HG02973 (cell line): ENCODE data around the gene YOD1.
A peak's percentile ranks its signal among the peaks of the same experiment; 100 is the strongest.
"Not testable (repeated sequence)": the region's sequence is repeated elsewhere in the genome, so short reads cannot be mapped to it uniquely, and the experiment has no call there.

Experiments
- ATAC-seq: cut with Tn5 transposase; IDR thresholded peaks from one replicate; pipeline ENCODE4 v1.9.1; 2021; ENCODE audit warnings: moderate library complexity; ENCODE audit not compliant: unreplicated experiment

YOD1 gene

GRCh38 chr1:207050480-207051190 is 373 bp downstream of the YOD1 start:
- ATAC-seq: peak; percentile 55

GRCh38 chr1:207049974-207050391 is 1.0 kb downstream of the YOD1 start:
- ATAC-seq: peak; percentile 32

- ATAC-seq: no peak
Observed at GRCh38 chr1:207049514-207049913, 1.5 kb downstream of the YOD1 start.

- ATAC-seq: no peak
Observed at GRCh38 chr1:207049054-207049453, 2.0 kb downstream of the YOD1 start.

- ATAC-seq: no peak
Observed at GRCh38 chr1:207048041-207048440, 3.0 kb downstream of the YOD1 start.

- no peak for ATAC-seq
Observed at GRCh38 chr1:207047505-207047904, 3.5 kb downstream of the YOD1 start.

- no peak for ATAC-seq
Observed at GRCh38 chr1:207045453-207045852, 5.6 kb downstream of the YOD1 start.

- not testable (repeated sequence) for ATAC-seq
Observed at GRCh38 chr1:207041397-207041796, 9.6 kb downstream of the YOD1 start.

GRCh38 chr1:207040181-207040533 is 10.9 kb downstream of the YOD1 start:
- ATAC-seq: no peak

- no peak for ATAC-seq
Observed at GRCh38 chr1:207039380-207040180, 11.4 kb downstream of the YOD1 start.

GRCh38 chr1:207036865-207037264 is 14.1 kb downstream of the YOD1 start:
- ATAC-seq: no peak

- no peak for ATAC-seq
Observed at GRCh38 chr1:207035877-207036551, 15.0 kb downstream of the YOD1 start.

GRCh38 chr1:207034998-207035397 is 16.0 kb downstream of the YOD1 start:
- no peak for ATAC-seq

- no peak for ATAC-seq
Observed at GRCh38 chr1:207034208-207034607, 16.8 kb downstream of the YOD1 start.

GRCh38 chr1:207033302-207033701 is 17.7 kb downstream of the YOD1 start:
- no peak for ATAC-seq

- ATAC-seq: no peak
Observed at GRCh38 chr1:207032528-207033017, 18.4 kb downstream of the YOD1 start, which contains the start of gene C1orf116. C1orf116 (minus strand) TSS chr1:207032756; CDS start chr1:207027598, 5,158 bp downstream.

GRCh38 chr1:207031632-207032264 is 19.3 kb downstream of the YOD1 start:
- no peak for ATAC-seq

- ATAC-seq: no peak
Observed at GRCh38 chr1:207031016-207031415, 20.0 kb downstream of the YOD1 start.

GRCh38 chr1:207030522-207031009 is 20.4 kb downstream of the YOD1 start:
- ATAC-seq: no peak

GRCh38 chr1:207029701-207030521 is 21.1 kb downstream of the YOD1 start:
- no peak for ATAC-seq
